MM.1S (cell line): ENCODE results near the gene DPH7.

Experiments
- CTCF ChIP-seq: fragments of 300-600 bp; sonication (generic); IDR thresholded peaks from 2 replicates; pipeline ENCODE4 v1.5.1; 2016; ENCODE audit warnings: antibody characterized with exemption, low read length, mixed read lengths
- EZH2phosphoT487 ChIP-seq: fragments of 300-600 bp; sonication (generic); IDR thresholded peaks from 2 replicates; pipeline ENCODE4 v1.6.1; 2018; ENCODE audit warnings: antibody characterized with exemption, low read length

GRCh38 chr9:137570566-137570965 is 8.2 kb downstream of the DPH7 start:
- TF ChIP-seq CTCF: no peak
- no peak for TF ChIP-seq EZH2phosphoT487
